Breast epithelium (tissue), 4 donors: Measurements from ENCODE around the gene ICOS. TPM values are rescaled to one million over a fixed set of nuclear protein-coding genes. Genes with fewer than 3 reads are reported as not detected.

ENCODE experiments used
- DNase-seq, 2 donors: peaks; one replicate each; pipeline ENCODE4 v3.0.0-alpha.2; 2019; ENCODE audit warnings: low spot score in 2 of 2
- H3K27ac ChIP-seq, 2 donors: fragments of 200-600 bp; sonication (generic) in 1 of 2; one replicate each; pipeline ENCODE4 v1.5.1; 2016 to 2019; ENCODE audit warnings: mild to moderate bottlenecking in 1 of 2
- H3K27me3 ChIP-seq, 2 donors: fragments of 200-600 bp; sonication (generic) in 1 of 2; one replicate each; pipeline versions ENCODE4 v1.5.1 to v1.6.0; 2017 to 2019; ENCODE audit warnings: control low read depth in 1 of 2, mild to moderate bottlenecking in 1 of 2
- H3K36me3 ChIP-seq: fragments of 200-600 bp; one replicate; pipeline ENCODE4 v1.5.1; 2019
- H3K4me1 ChIP-seq, 2 donors: fragments of 200-600 bp; sonication (generic); one replicate each; pipeline ENCODE4 v1.5.1; 2016 to 2019; ENCODE audit warnings: control low read depth in 1 of 2
- H3K4me3 ChIP-seq, 3 donors: fragments of 200-600 bp; sonication (generic); 1 replicate in 2 of 3; 2 replicates in 1 of 3; pipeline ENCODE4 v1.5.1; 2016 to 2019; ENCODE audit warnings: mild to moderate bottlenecking in 3 of 3, moderate library complexity in 2 of 3
- H3K9me3 ChIP-seq, 2 donors: fragments of 200-600 bp; sonication (generic) in 1 of 2; one replicate each; pipeline ENCODE4 v1.5.1; 2016 to 2019; ENCODE audit warnings: control low read depth in 1 of 2
- CTCF ChIP-seq, 3 donors: fragments of 450-650 bp; IDR thresholded peaks; one replicate each; pipeline ENCODE4 v1.5.1; 2016 to 2017; ENCODE audit warnings: antibody characterized with exemption in 3 of 3, mild to moderate bottlenecking in 3 of 3, moderate library complexity in 3 of 3
- POLR2A ChIP-seq: fragments of 450-650 bp; IDR thresholded peaks from one replicate; pipeline ENCODE4 v1.6.1; 2016; ENCODE audit warnings: antibody characterized with exemption, mild to moderate bottlenecking, moderate library complexity
- POLR2AphosphoS5 ChIP-seq, 3 donors: sonication (generic); formaldehyde crosslinking; IDR thresholded peaks; one replicate each; pipeline ENCODE4 v1.6.1; 2017; ENCODE audit warnings: antibody characterized with exemption in 3 of 3
- intact Hi-C: fragments of 100-400 bp; cut with DNase I; formaldehyde crosslinking; loops from one replicate; pipeline ENCODE4 v1.15.1; 2023; ENCODE audit warnings: low total_unique reads
- total RNA-seq, 3 donors: library from RNA; depleted of rRNA; stranded (reverse); fragments of >200 nt; gene quantifications; one replicate each; pipeline ENCODE4 v1.1.0, GENCODE V29; 2016

ICOS gene
- total RNA-seq, 3 donors from 2014 or later: 0.33 to 0.64 (median 0.59) TPM

- TF ChIP-seq POLR2A (no peak), POLR2AphosphoS5 (IDR thresholded peaks at IDR 0.05) (no peak), CTCF (IDR thresholded peaks at IDR 0.05) (no peak)
- Histone ChIP-seq H3K4me1 (no peaks in the 10 kb centered on the region), H3K27ac (no peak overlapping the region), H3K9me3 (no peaks in the 10 kb centered on the region), H3K4me3 (no peak overlapping the region), H3K36me3 (no peaks in the 10 kb centered on the region), H3K27me3 (no peaks in the 10 kb centered on the region)
- intact Hi-C loops: no loop called here
- no peak for DNase-seq
Measured at GRCh38 chr2:203997980-203998809, 61.6 kb downstream of the ICOS start.

- Histone ChIP-seq H3K27ac (no peak overlapping the region), H3K27me3 (no peaks in the 10 kb centered on the region), H3K4me3 (no peak overlapping the region), H3K9me3 (no peaks in the 10 kb centered on the region), H3K36me3 (no peaks in the 10 kb centered on the region), H3K4me1 (no peaks in the 10 kb centered on the region)
- no peak for DNase-seq
- TF ChIP-seq POLR2A (no peak), POLR2AphosphoS5 (IDR thresholded peaks at IDR 0.05) (no peak), CTCF (IDR thresholded peaks at IDR 0.05) (no peak)
- intact Hi-C loops: no loop called here
Measured at GRCh38 chr2:203999835-204000234, 63.3 kb downstream of the ICOS start.

GRCh38 chr2:204000446-204000845 is 63.9 kb downstream of the ICOS start:
- Histone ChIP-seq H3K36me3 (no peaks in the 10 kb centered on the region), H3K4me3 (no peak overlapping the region), H3K27ac (no peak overlapping the region), H3K4me1 (no peaks in the 10 kb centered on the region), H3K9me3 (no peaks in the 10 kb centered on the region), H3K27me3 (no peaks in the 10 kb centered on the region)
- intact Hi-C loops: no loop called here
- TF ChIP-seq POLR2A: no peak
- no peak for TF ChIP-seq POLR2AphosphoS5 (IDR thresholded peaks at IDR 0.05)
- no peak for TF ChIP-seq CTCF (IDR thresholded peaks at IDR 0.05)
- no peak for DNase-seq

GRCh38 chr2:204003276-204003990 is 66.9 kb downstream of the ICOS start:
- intact Hi-C loops: no loop called here
- H3K4me1 ChIP-seq: no peaks in the 10 kb centered on the region
- H3K4me3 ChIP-seq: no peak overlapping the region
- H3K27ac ChIP-seq: no peak overlapping the region
- no peaks in the 10 kb centered on the region for H3K27me3 ChIP-seq
- no peaks in the 10 kb centered on the region for H3K36me3 ChIP-seq
- no peak for TF ChIP-seq CTCF (IDR thresholded peaks at IDR 0.05)
- TF ChIP-seq POLR2AphosphoS5 (IDR thresholded peaks at IDR 0.05): no peak
- TF ChIP-seq POLR2A: no peak
- DNase-seq: no peak
- H3K9me3 ChIP-seq: no peaks in the 10 kb centered on the region

- Histone ChIP-seq H3K9me3 (no peaks in the 10 kb centered on the region), H3K4me3 (no peak overlapping the region), H3K27me3 (no peaks in the 10 kb centered on the region), H3K4me1 (no peaks in the 10 kb centered on the region), H3K27ac (no peak overlapping the region), H3K36me3 (no peaks in the 10 kb centered on the region)
- no peak for DNase-seq
- intact Hi-C loops: no loop called here
- TF ChIP-seq POLR2AphosphoS5 (IDR thresholded peaks at IDR 0.05): no peak
- no peak for TF ChIP-seq POLR2A
- TF ChIP-seq CTCF (IDR thresholded peaks at IDR 0.05): no peak
Measured at GRCh38 chr2:204004912-204005311, 68.3 kb downstream of the ICOS start.
